ENCODE measurements around the gene ZNF17.

- TF ChIP-seq EZH2 (IDR thresholded peaks at IDR 0.05; ENCODE audit: low read depth, unreplicated experiment) (no peak), CTCF (conservative IDR thresholded peaks at IDR 0.05; ENCODE audit: low read depth in 2 of 2) (no peak), NANOG (IDR thresholded peaks at IDR 0.05; ENCODE audit: borderline replicate concordance) (no peak)
Measured at GRCh38 chr19:57363688-57364181, 47.2 kb upstream of the ZNF17 start.

Measured in GM23338 (cell line).